H1 (cell line): ENCODE measurements around the gene CBLB. TPM values are rescaled to one million over a fixed set of nuclear protein-coding genes. Genes with fewer than 3 reads are reported as not detected.

Experiments
- CTCF ChIA-PET: fragments of 300-600 bp; sonication (Branson Sonifier 250); formaldehyde crosslinking; loops from one replicate; lab custom pipeline; 2021; ENCODE audit not compliant: partially characterized antibody; lab: Charles Lee
- POLR2A ChIA-PET: fragments of 300-600 bp; sonication (Branson Sonifier 250); formaldehyde crosslinking; loops from one replicate; lab custom pipeline; 2021; ENCODE audit warnings: inconsistent platforms; ENCODE audit not compliant: partially characterized antibody; lab: Charles Lee
- DNase-seq, 2 experiments: peaks; one replicate each; pipeline versions ENCODE4 v3.0.0 to v3.0.0-alpha.2; 2010 to 2022; ENCODE audit warnings: low spot score in 2 of 2, low read depth in 1 of 2, mixed read lengths in 1 of 2
- FAIRE-seq: peaks from 2 replicates; lab custom pipeline; 2011; peaks lifted over from hg19 to GRCh38; lab: Jason Lieb, UNC
- H2AFZ ChIP-seq: 2 replicates; pipeline ENCODE4 v1.8.1; 2012; ENCODE audit warnings: low read length, inconsistent platforms
- H2AK5ac ChIP-seq: 2 replicates; pipeline ENCODE4 v1.6.1; 2013; ENCODE audit warnings: low read depth, low read length
- H2BK120ac ChIP-seq: replicated peaks from 2 replicates; pipeline ENCODE3; 2013; ENCODE audit warnings: low read depth, low read length, inconsistent platforms
- H2BK12ac ChIP-seq: 2 replicates; pipeline ENCODE4 v1.6.1; 2013; ENCODE audit warnings: low read depth, low read length
- H2BK15ac ChIP-seq: 2 replicates; pipeline ENCODE4 v1.6.1; 2013; ENCODE audit warnings: low read length
- H2BK20ac ChIP-seq: 2 replicates; pipeline ENCODE4 v1.6.1; 2013; ENCODE audit warnings: low read length
- H2BK5ac ChIP-seq: 2 replicates; pipeline ENCODE4 v1.6.1; 2013; ENCODE audit warnings: low read depth, low read length
- H3K14ac ChIP-seq: 2 replicates; pipeline ENCODE4 v1.6.1; 2013; ENCODE audit warnings: inconsistent platforms; ENCODE audit not compliant: insufficient read length
- H3K18ac ChIP-seq: 2 replicates; pipeline ENCODE4 v1.6.1; 2013; ENCODE audit warnings: low read length; ENCODE audit errors: extremely low read depth
- H3K23ac ChIP-seq: 2 replicates; pipeline ENCODE4 v1.6.1; 2013; ENCODE audit warnings: inconsistent platforms; ENCODE audit not compliant: insufficient read length
- H3K23me2 ChIP-seq: 2 replicates; pipeline ENCODE4 v1.6.1; 2013; ENCODE audit warnings: low read depth, low read length
- H3K27ac ChIP-seq: 2 replicates; pipeline ENCODE4 v1.6.1; 2011; ENCODE audit warnings: low read depth, low read length, inconsistent platforms
- H3K27me3 ChIP-seq, 4 experiments: replicated peaks in 1 of 4; 1 replicate in 1 of 4; 2 replicates in 3 of 4; pipeline versions ENCODE4 v1.6.1 to v1.8.1; 2011 to 2013; ENCODE audit warnings: low read length in 3 of 4, mild to moderate bottlenecking in 3 of 4, inconsistent platforms in 2 of 4, mixed read lengths in 2 of 4, moderate library complexity in 1 of 4; ENCODE audit not compliant: control insufficient read depth in 3 of 4, insufficient read depth in 3 of 4; ENCODE audit errors: extremely low read depth in 1 of 4
- H3K36me3 ChIP-seq, 4 experiments: 2 replicates each; pipeline versions ENCODE4 v1.6.1 to v1.8.1; 2011 to 2013; ENCODE audit warnings: mild to moderate bottlenecking in 4 of 4, low read length in 3 of 4, moderate library complexity in 2 of 4, control low read depth in 1 of 4, inconsistent platforms in 1 of 4; ENCODE audit not compliant: insufficient read depth in 4 of 4, control insufficient read depth in 2 of 4
- H3K4ac ChIP-seq: replicated peaks from 2 replicates; pipeline ENCODE3; 2013; ENCODE audit warnings: low read length, low read depth, mixed read lengths, inconsistent platforms; ENCODE audit not compliant: insufficient read length
- H3K4me1 ChIP-seq, 4 experiments: replicated peaks in 1 of 4; 1 replicate in 1 of 4; 2 replicates in 3 of 4; pipeline versions ENCODE4 v1.6.1 to v1.8.1; 2011 to 2013; ENCODE audit warnings: low read length in 3 of 4, inconsistent platforms in 2 of 4, mixed read lengths in 1 of 4; ENCODE audit not compliant: insufficient read depth in 4 of 4, control insufficient read depth in 3 of 4
- H3K4me2 ChIP-seq, 2 experiments: 2 replicates each; pipeline versions ENCODE4 v1.6.1 to v1.8.1; 2011 to 2013; ENCODE audit warnings: low read depth in 2 of 2, low read length in 2 of 2, control low read depth in 1 of 2, inconsistent platforms in 1 of 2, mild to moderate bottlenecking in 1 of 2; ENCODE audit not compliant: insufficient read depth in 1 of 2
- H3K4me3 ChIP-seq, 4 experiments: fragments of 200-600, 300-600 bp in 1 of 4; sonication (generic), shearing (Covaris generic), sonication (Bioruptor Twin) in 1 of 4; 2 replicates each; pipeline versions ENCODE4 v1.5.1 to v1.8.1; 2011 to 2016; ENCODE audit warnings: low read length in 4 of 4, low read depth in 3 of 4, control low read depth in 2 of 4, inconsistent platforms in 2 of 4, mild to moderate bottlenecking in 2 of 4, mixed read lengths in 1 of 4, moderate library complexity in 1 of 4; ENCODE audit not compliant: insufficient read depth in 2 of 4; ENCODE audit errors: extremely low read depth in 1 of 4
- H3K56ac ChIP-seq: replicated peaks from 2 replicates; pipeline ENCODE3; 2013; ENCODE audit warnings: low read depth, mild to moderate bottlenecking, mixed read lengths, low read length, inconsistent platforms; ENCODE audit not compliant: insufficient read length
- H3K79me1 ChIP-seq: 2 replicates; pipeline ENCODE4 v1.6.1; 2013; ENCODE audit warnings: low read depth, low read length, control low read depth
- H3K79me2 ChIP-seq, 2 experiments: 2 replicates each; pipeline versions ENCODE4 v1.6.1 to v1.8.1; 2012 to 2013; ENCODE audit warnings: low read length in 2 of 2, mild to moderate bottlenecking in 2 of 2, inconsistent platforms in 1 of 2; ENCODE audit not compliant: insufficient read depth in 2 of 2, control insufficient read depth in 1 of 2
- H3K9ac ChIP-seq, 4 experiments: replicated peaks in 1 of 4; 1 replicate in 1 of 4; 2 replicates in 3 of 4; pipeline versions ENCODE4 v1.6.1 to v1.8.1; 2011 to 2013; ENCODE audit warnings: low read depth in 3 of 4, low read length in 3 of 4, control low read depth in 2 of 4, mild to moderate bottlenecking in 2 of 4, moderate library complexity in 2 of 4, inconsistent platforms in 1 of 4; ENCODE audit errors: extremely low read depth in 1 of 4
- H3K9me3 ChIP-seq, 2 experiments: 2 replicates each; pipeline versions ENCODE4 v1.6.1 to v1.8.1; 2012 to 2013; ENCODE audit warnings: mild to moderate bottlenecking in 2 of 2, moderate library complexity in 2 of 2, control low read depth in 1 of 2, inconsistent platforms in 1 of 2, low read depth in 1 of 2, low read length in 1 of 2, mixed read lengths in 1 of 2; ENCODE audit not compliant: insufficient read depth in 2 of 2
- H4K20me1 ChIP-seq, 2 experiments: replicated peaks in 1 of 2; 2 replicates each; pipeline versions ENCODE3 to v1.8.1; 2011 to 2013; ENCODE audit warnings: inconsistent platforms in 2 of 2, low read length in 2 of 2, mild to moderate bottlenecking in 1 of 2; ENCODE audit not compliant: insufficient read depth in 2 of 2, control insufficient read depth in 1 of 2
- H4K5ac ChIP-seq: 2 replicates; pipeline ENCODE4 v1.6.1; 2013; ENCODE audit warnings: low read length, low read depth, mixed read lengths, inconsistent platforms; ENCODE audit not compliant: insufficient read length
- H4K8ac ChIP-seq: 2 replicates; pipeline ENCODE4 v1.8.0; 2013; ENCODE audit warnings: mild to moderate bottlenecking, moderate library complexity, low read length, inconsistent platforms; ENCODE audit not compliant: insufficient read depth; ENCODE audit errors: extremely low read depth
- H4K91ac ChIP-seq: replicated peaks from 2 replicates; pipeline ENCODE3; 2013; ENCODE audit warnings: low read length, mixed read lengths, inconsistent platforms; ENCODE audit not compliant: insufficient read length
- CHD1 ChIP-seq: IDR thresholded peaks from 2 replicates; pipeline ENCODE4 v1.6.1; 2012; ENCODE audit warnings: low read depth, low read length, improper control_type of control experiment
- CHD2 ChIP-seq: IDR thresholded peaks from 2 replicates; pipeline ENCODE4 v1.6.1; 2012; ENCODE audit warnings: low read length, improper control_type of control experiment
- EGR1 ChIP-seq: IDR thresholded peaks from 2 replicates; pipeline ENCODE4 v1.6.1; 2011; ENCODE audit warnings: low read depth, low read length, borderline replicate concordance
- HDAC2 ChIP-seq, 2 experiments: fragments of 300-600 bp in 1 of 2; sonication (generic) in 1 of 2; IDR thresholded peaks; 2 replicates each; pipeline ENCODE4 v1.6.1; 2011 to 2012; ENCODE audit warnings: low read depth in 2 of 2, low read length in 2 of 2, mild to moderate bottlenecking in 2 of 2, moderate library complexity in 2 of 2, borderline replicate concordance in 1 of 2, inconsistent platforms in 1 of 2
- JUND ChIP-seq: IDR thresholded peaks from 2 replicates; pipeline ENCODE4 v1.6.1; 2011; ENCODE audit warnings: mild to moderate bottlenecking, improper control_type of control experiment, low read length
- KDM5A ChIP-seq: fragments of 200-600 bp; IDR thresholded peaks from 2 replicates; pipeline ENCODE4 v1.7.1; 2012; ENCODE audit warnings: mild to moderate bottlenecking, low read length, inconsistent platforms, mixed read lengths
- MAFK ChIP-seq: IDR thresholded peaks from 2 replicates; pipeline ENCODE4 v1.6.1; 2012; ENCODE audit warnings: low read depth, mild to moderate bottlenecking, improper control_type of control experiment, low read length
- POLR2A ChIP-seq, 2 experiments: IDR thresholded peaks; 1 replicate in 1 of 2; 2 replicates in 1 of 2; pipeline ENCODE4 v1.6.1; 2011; ENCODE audit warnings: low read depth in 2 of 2, low read length in 2 of 2, mild to moderate bottlenecking in 2 of 2; ENCODE audit errors: control extremely low read depth in 1 of 2
- SAP30 ChIP-seq: fragments of 300-600 bp; sonication (generic); IDR thresholded peaks from 2 replicates; pipeline ENCODE4 v1.7.1; 2012; ENCODE audit warnings: low read length, moderate library complexity, mild to moderate bottlenecking, inconsistent platforms; ENCODE audit not compliant: insufficient read depth, insufficient replicate concordance
- SIX5 ChIP-seq: IDR thresholded peaks from 2 replicates; pipeline ENCODE4 v1.6.1; 2011; ENCODE audit warnings: mild to moderate bottlenecking, low read depth, low read length
- WGBS, 2 experiments: shearing (Covaris generic) in 1 of 2; methylation state at CpG; one replicate each; pipeline versions ENCODE4 v1.1.6 to v1.1.7; 2013 to 2015; ENCODE audit warnings: low lambda C conversion rate in 2 of 2, mixed read lengths in 2 of 2, inconsistent platforms in 1 of 2, low coverage in 1 of 2, missing lambda C conversion rate in 1 of 2; ENCODE audit not compliant: insufficient replicate concordance in 2 of 2, insufficient coverage in 1 of 2, insufficient read length in 1 of 2; ENCODE audit errors: extremely low coverage in 1 of 2, missing lambda C conversion rate in 1 of 2; 5-methylcytosine and 5-hydroxymethylcytosine counted together
- polyA plus RNA-seq, 7 experiments: library from polyadenylated mRNA; depleted of rRNA in 3 of 7; stranded (reverse) in 5 of 7; unstranded in 2 of 7; fragments of >200 nt in 5 of 7; fragments of 200-250 nt in 2 of 7; gene quantifications; 1 replicate in 5 of 7; 2 replicates in 1 of 7; 4 replicates in 1 of 7; pipeline versions ENCODE4 v1.2.1 to v1.2.3, GENCODE V29; 2011 to 2013; ENCODE audit warnings: missing spikeins in 2 of 7, mixed read lengths in 2 of 7
- total RNA-seq: library from RNA; stranded (reverse); fragmentation: NEBNext Ultra II Directional; extraction: Animal tissue kit (Norgen Biotek cat#: 25700); gene quantifications from 2 replicates; pipeline ENCODE4 v1.2.1, GENCODE V29; 2021

CBLB gene
- total and polyA plus RNA-seq, 2 of the 8 experiments (the other 6 are each of a cell fraction or from before 2014, with no cell fraction given): 14.5 to 26.0 TPM

GRCh38 chr3:105767216-105767615, 101.6 kb downstream of the CBLB start:
- peaks cover 0 to 3% (median 1%) of the 10 kb centered on the region in 4 experiments; a peak in 2 of 7 replicates for H3K4me1 ChIP-seq
- no peak overlapping the region for H2BK5ac ChIP-seq
- peaks cover 0 to 15% (median 0%) of the 10 kb centered on the region in 4 experiments; a peak in 4 of 8 replicates for H3K36me3 ChIP-seq
- H2BK120ac ChIP-seq: no peak overlapping the region
- no peak overlapping the region for H2AFZ ChIP-seq
- no peak overlapping the region for H3K14ac ChIP-seq
- H3K79me2 ChIP-seq: peaks cover 0 to 21% of the 10 kb centered on the region in 2 experiments; a peak in 2 of 4 replicates
- ChIA-PET POLR2A (no interaction called here), CTCF (no interaction called here)
- H3K27me3 ChIP-seq: no peaks in the 10 kb centered on the region
- WGBS, 2 experiments: 90% methylated on average over 3 of the region's 3 CpGs; no CpG with 5 or more reads in 1 of the 2 experiments
- H3K9me3 ChIP-seq: peaks cover 12 to 16% of the 10 kb centered on the region in 2 experiments
- no peaks in the 10 kb centered on the region for H3K23me2 ChIP-seq
- H2BK15ac ChIP-seq: no peak overlapping the region
- no peak overlapping the region for H3K27ac ChIP-seq
- no peaks in the 10 kb centered on the region for H4K20me1 ChIP-seq
- no peak overlapping the region for H2BK12ac ChIP-seq
- H2BK20ac ChIP-seq: no peak overlapping the region
- no peak overlapping the region for H3K9ac ChIP-seq
- H3K56ac ChIP-seq: no peak overlapping the region
- H3K4ac ChIP-seq: no peak overlapping the region
- no peak overlapping the region for H4K5ac ChIP-seq
- FAIRE-seq (no peak), DNase-seq (no peak)
- no peak overlapping the region for H3K23ac ChIP-seq
- TF ChIP-seq EGR1 (no peak), POLR2A (IDR thresholded peaks at IDR 0.05; ENCODE audit: control extremely low read depth in 1 of 2, low read depth in 2 of 2, low read length in 2 of 2) (no peak), KDM5A (no peak), MAFK (no peak), JUND (no peak), CHD1 (no peak), SAP30 (no peak), SIX5 (no peak), HDAC2 (IDR thresholded peaks at IDR 0.05; ENCODE audit: borderline replicate concordance in 1 of 2, low read depth in 2 of 2, low read length in 2 of 2) (no peak), CHD2 (no peak)
- H3K4me2 ChIP-seq: no peak overlapping the region
- H4K91ac ChIP-seq: no peak overlapping the region
- H3K18ac ChIP-seq: no peak overlapping the region
- no peak overlapping the region for H3K4me3 ChIP-seq
- no peaks in the 10 kb centered on the region; the same call in 1 of the 2 replicates for H3K79me1 ChIP-seq
- no peak overlapping the region for H2AK5ac ChIP-seq
- H4K8ac ChIP-seq: no peak overlapping the region
